ENCODE measurements around the gene FAM50A. TPM values are rescaled to one million over a fixed set of nuclear protein-coding genes. Genes with fewer than 3 reads are reported as not detected.

FAM50A gene
- total RNA-seq, 3 donors from 2014 or later (not counting 1 experiment from before 2014, with no cell fraction given): 48.9 to 63.2 (median 54.1) TPM

GRCh38 chrX:154489182-154489581 lies 45.2 kb downstream of the FAM50A start:
- Mint-ChIP-seq H3K4me3 (peak overlapping the region; percentile 85), H3K27me3 (ENCODE audit: low read depth in 2 of 2) (no peaks in the 10 kb centered on the region), H3K27ac (peak overlapping the region; percentile 87 to 93), H3K9me3 (no peaks in the 10 kb centered on the region), H3K36me3 (no peaks in the 10 kb centered on the region), H3K4me1 (peaks cover 15 to 17% of the 10 kb centered on the region in 2 donors)
- DNase-seq: no peak
- no peaks in the 10 kb centered on the region for H3K9me3 ChIP-seq (ENCODE audit: control insufficient read depth, insufficient read depth, low read length)
- no peak for TF ChIP-seq CTCF (IDR thresholded peaks at IDR 0.05)
- no peak overlapping the region for H3K27ac ChIP-seq (ENCODE audit: low read length)
- ATAC-seq: no peak
- 83% methylated on average over 3 of the region's 4 CpGs for WGBS (ENCODE audit: insufficient coverage)
- H3K4me1 ChIP-seq (ENCODE audit: control insufficient read depth, insufficient read depth, low read length): peaks cover 56% of the 10 kb centered on the region
- peaks cover 15% of the 10 kb centered on the region for H3K36me3 ChIP-seq (ENCODE audit: control insufficient read depth, insufficient read depth, low read length)
- H3K27me3 ChIP-seq (ENCODE audit: control insufficient read depth, insufficient read depth, low read length): no peaks in the 10 kb centered on the region
- no peak overlapping the region for H3K4me3 ChIP-seq (ENCODE audit: low read length)
- intact Hi-C loops (cut with micrococcal nuclease): no loop called here

- ATAC-seq: peak in 2 of 3 donors; percentile 9 to 16
- peak in 1 of 2 donors; percentile 44 for DNase-seq
- H3K27me3 Mint-ChIP-seq (ENCODE audit: low read depth in 2 of 2): no peaks in the 10 kb centered on the region
- 0% methylated on average over 18 of the region's 19 CpGs for WGBS (ENCODE audit: insufficient coverage)
- intact Hi-C loops (cut with micrococcal nuclease): loop anchor here (1.0 kb wide), 1 partner anchor 26 kb away; the partner anchor contains the start of gene FAM3A
- peak overlapping the region; percentile 87 to 93 for H3K27ac Mint-ChIP-seq
- Histone ChIP-seq H3K9me3 (ENCODE audit: control insufficient read depth, insufficient read depth, low read length) (no peaks in the 10 kb centered on the region), H3K4me3 (ENCODE audit: low read length) (peak overlapping the region; percentile 63), H3K36me3 (ENCODE audit: control insufficient read depth, insufficient read depth, low read length) (peaks cover 8% of the 10 kb centered on the region), H3K4me1 (ENCODE audit: control insufficient read depth, insufficient read depth, low read length) (peaks cover 48% of the 10 kb centered on the region), H3K27me3 (ENCODE audit: control insufficient read depth, insufficient read depth, low read length) (no peaks in the 10 kb centered on the region), H3K27ac (ENCODE audit: low read length) (peak overlapping the region; percentile 81)
- H3K36me3 Mint-ChIP-seq: no peaks in the 10 kb centered on the region
- no peaks in the 10 kb centered on the region for H3K9me3 Mint-ChIP-seq
- peaks cover 15 to 17% of the 10 kb centered on the region in 2 donors for H3K4me1 Mint-ChIP-seq
- peak overlapping the region; percentile 85 for H3K4me3 Mint-ChIP-seq
- no peak for TF ChIP-seq CTCF (IDR thresholded peaks at IDR 0.05)
Measured at GRCh38 chrX:154490021-154490413, 46.1 kb downstream of the FAM50A start.

GRCh38 chrX:154490414-154491083 lies 46.6 kb downstream of the FAM50A start, which contains the start of gene SLC10A3:
Gene SLC10A3 (minus strand): TSS chrX:154490629. CDS start chrX:154488940, 1,689 bp downstream.
- no peaks in the 10 kb centered on the region for H3K27me3 ChIP-seq (ENCODE audit: control insufficient read depth, insufficient read depth, low read length)
- H3K4me3 ChIP-seq (ENCODE audit: low read length): peak within 1 kb of the TSS; percentile 63
- under 1% methylated on average over 66 of the region's 71 CpGs for whole genome bisulfite sequencing (ENCODE audit: insufficient coverage)
- no peaks in the 10 kb centered on the region for H3K9me3 ChIP-seq (ENCODE audit: control insufficient read depth, insufficient read depth, low read length)
- H3K27me3 Mint-ChIP-seq (ENCODE audit: low read depth in 2 of 2): no peaks in the 10 kb centered on the region
- peaks cover 3% of the 10 kb centered on the region for H3K36me3 ChIP-seq (ENCODE audit: control insufficient read depth, insufficient read depth, low read length)
- DNase-seq: peak; percentile 81 to 92
- peak within 1 kb of the TSS; percentile 90 for H3K4me3 Mint-ChIP-seq
- peaks cover 15 to 17% of the 10 kb centered on the region in 2 donors for H3K4me1 Mint-ChIP-seq
- ATAC-seq: peak; percentile 86 to 94 (median 86)
- TF ChIP-seq CTCF (IDR thresholded peaks at IDR 0.05): no peak
- no peaks in the 10 kb centered on the region for H3K9me3 Mint-ChIP-seq
- peak within 1 kb of the TSS; percentile 88 for H3K27ac ChIP-seq (ENCODE audit: low read length)
- H3K36me3 Mint-ChIP-seq: no peaks in the 10 kb centered on the region
- H3K4me1 ChIP-seq (ENCODE audit: control insufficient read depth, insufficient read depth, low read length): peaks cover 43% of the 10 kb centered on the region
- peak within 1 kb of the TSS; percentile 88 to 93 for H3K27ac Mint-ChIP-seq
- intact Hi-C loops (cut with micrococcal nuclease): loop anchor here (1.0 kb wide), 1 partner anchor 26 kb away; the partner anchor contains the start of gene FAM3A
